Gastroesophageal sphincter (tissue), 4 donors: ENCODE data around the gene GAL3ST3. TPM values are rescaled to one million over a fixed set of nuclear protein-coding genes. Genes with fewer than 3 reads are reported as not detected.
"Not testable (repeated sequence)": the region's sequence is repeated elsewhere in the genome, so short reads cannot be mapped to it uniquely, and the experiment has no call there.

Experiments
- ATAC-seq: fragments of 150-250 bp; one replicate; pipeline ENCODE4 v1.9.1; 2016; ENCODE audit warnings: mild to moderate bottlenecking, moderate library complexity
- H3K27ac ChIP-seq, 4 donors: fragments of 200-600 bp; sonication (generic) in 3 of 4; 1 replicate in 3 of 4; 2 replicates in 1 of 4; pipeline ENCODE4 v1.5.1; 2016 to 2019
- H3K27me3 ChIP-seq: fragments of 200-600 bp; sonication (generic); one replicate; pipeline ENCODE4 v1.5.1; 2019
- H3K36me3 ChIP-seq, 2 donors: fragments of 200-600 bp; sonication (generic); one replicate each; pipeline ENCODE4 v1.5.1; 2019; ENCODE audit warnings: control low read depth in 1 of 2
- H3K4me1 ChIP-seq, 3 donors: fragments of 200-600 bp; sonication (generic); 1 replicate in 2 of 3; 2 replicates in 1 of 3; pipeline ENCODE4 v1.5.1; 2016 to 2019; ENCODE audit warnings: control low read depth in 2 of 3
- H3K4me3 ChIP-seq, 2 donors: fragments of 200-600 bp; sonication (generic); one replicate each; pipeline ENCODE4 v1.5.1; 2019; ENCODE audit warnings: mild to moderate bottlenecking in 1 of 2, moderate library complexity in 1 of 2
- H3K9me3 ChIP-seq, 3 donors: fragments of 200-600 bp; sonication (generic); one replicate each; pipeline ENCODE4 v1.5.1; 2017 to 2019; ENCODE audit warnings: control low read depth in 2 of 3
- EP300 ChIP-seq: sonication (generic); formaldehyde crosslinking; IDR thresholded peaks from one replicate; pipeline ENCODE4 v1.6.1; 2017; ENCODE audit warnings: antibody characterized with exemption, mild to moderate bottlenecking
- POLR2A ChIP-seq, 2 donors: fragments of 450-650 bp; IDR thresholded peaks; one replicate each; pipeline ENCODE4 v1.6.1; 2017; ENCODE audit warnings: antibody characterized with exemption in 2 of 2, mild to moderate bottlenecking in 2 of 2, moderate library complexity in 1 of 2
- POLR2AphosphoS5 ChIP-seq: sonication (generic); formaldehyde crosslinking; IDR thresholded peaks from one replicate; pipeline ENCODE4 v1.6.1; 2017; ENCODE audit warnings: antibody characterized with exemption
- WGBS, 2 donors: methylation state at CpG; one replicate each; pipeline ENCODE4 v1.1.5; 2018; ENCODE audit warnings: low coverage in 1 of 2; 5-methylcytosine and 5-hydroxymethylcytosine counted together
- total RNA-seq, 4 donors: library from RNA; depleted of rRNA; stranded (reverse); fragments of >200 nt; gene quantifications; one replicate each; pipeline ENCODE4 v1.1.0, GENCODE V29; 2016
- TF ChIP-seq, protein P1 (sequence below), 4 experiments: fragments of 200-600 bp in 2 of 4; fragments of 450-650 bp in 2 of 4; sonication (generic) in 1 of 4; IDR thresholded peaks; one replicate each; pipeline ENCODE4 v1.5.1; 2017 to 2019; ENCODE audit warnings: antibody characterized with exemption in 4 of 4, mild to moderate bottlenecking in 2 of 4, moderate library complexity in 2 of 4

GAL3ST3 gene
- total RNA-seq, 4 donors from 2014 or later: 1.2 to 7.8 (median 2.2) TPM

DNA sequence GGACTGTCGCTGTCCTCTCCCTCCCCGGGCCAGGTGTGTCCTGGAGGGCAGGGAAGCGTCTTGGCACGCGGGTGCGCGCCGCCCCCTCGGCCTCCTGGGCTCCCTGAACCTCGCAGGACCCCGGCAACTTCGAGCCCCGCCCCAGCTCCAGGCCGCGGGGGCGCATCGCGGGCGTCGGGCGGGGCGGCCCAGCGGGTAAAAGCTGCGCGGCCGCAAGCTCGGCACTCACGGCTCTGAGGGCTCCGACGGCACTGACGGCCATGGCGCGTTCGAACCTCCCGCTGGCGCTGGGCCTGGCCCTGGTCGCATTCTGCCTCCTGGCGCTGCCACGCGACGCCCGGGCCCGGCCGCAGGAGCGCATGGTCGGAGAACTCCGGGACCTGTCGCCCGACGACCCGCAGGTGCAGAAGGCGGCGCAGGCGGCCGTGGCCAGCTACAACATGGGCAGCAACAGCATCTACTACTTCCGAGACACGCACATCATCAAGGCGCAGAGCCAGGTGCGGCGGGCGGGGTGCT, 37.1 kb downstream of the GAL3ST3 start, which contains the start of gene CST6:
TSS of gene CST6 (plus strand) at position 224 of the 519 bp plus-strand sequence. CDS start at position 261, 37 bp downstream.
- TF ChIP-seq POLR2A (IDR thresholded peaks at IDR 0.05) (no peak), POLR2AphosphoS5 (no peak), EP300 (no peak)
- TF ChIP-seq, protein P1, sequence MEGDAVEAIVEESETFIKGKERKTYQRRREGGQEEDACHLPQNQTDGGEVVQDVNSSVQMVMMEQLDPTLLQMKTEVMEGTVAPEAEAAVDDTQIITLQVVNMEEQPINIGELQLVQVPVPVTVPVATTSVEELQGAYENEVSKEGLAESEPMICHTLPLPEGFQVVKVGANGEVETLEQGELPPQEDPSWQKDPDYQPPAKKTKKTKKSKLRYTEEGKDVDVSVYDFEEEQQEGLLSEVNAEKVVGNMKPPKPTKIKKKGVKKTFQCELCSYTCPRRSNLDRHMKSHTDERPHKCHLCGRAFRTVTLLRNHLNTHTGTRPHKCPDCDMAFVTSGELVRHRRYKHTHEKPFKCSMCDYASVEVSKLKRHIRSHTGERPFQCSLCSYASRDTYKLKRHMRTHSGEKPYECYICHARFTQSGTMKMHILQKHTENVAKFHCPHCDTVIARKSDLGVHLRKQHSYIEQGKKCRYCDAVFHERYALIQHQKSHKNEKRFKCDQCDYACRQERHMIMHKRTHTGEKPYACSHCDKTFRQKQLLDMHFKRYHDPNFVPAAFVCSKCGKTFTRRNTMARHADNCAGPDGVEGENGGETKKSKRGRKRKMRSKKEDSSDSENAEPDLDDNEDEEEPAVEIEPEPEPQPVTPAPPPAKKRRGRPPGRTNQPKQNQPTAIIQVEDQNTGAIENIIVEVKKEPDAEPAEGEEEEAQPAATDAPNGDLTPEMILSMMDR (IDR thresholded peaks at IDR 0.05): no peak

DNA sequence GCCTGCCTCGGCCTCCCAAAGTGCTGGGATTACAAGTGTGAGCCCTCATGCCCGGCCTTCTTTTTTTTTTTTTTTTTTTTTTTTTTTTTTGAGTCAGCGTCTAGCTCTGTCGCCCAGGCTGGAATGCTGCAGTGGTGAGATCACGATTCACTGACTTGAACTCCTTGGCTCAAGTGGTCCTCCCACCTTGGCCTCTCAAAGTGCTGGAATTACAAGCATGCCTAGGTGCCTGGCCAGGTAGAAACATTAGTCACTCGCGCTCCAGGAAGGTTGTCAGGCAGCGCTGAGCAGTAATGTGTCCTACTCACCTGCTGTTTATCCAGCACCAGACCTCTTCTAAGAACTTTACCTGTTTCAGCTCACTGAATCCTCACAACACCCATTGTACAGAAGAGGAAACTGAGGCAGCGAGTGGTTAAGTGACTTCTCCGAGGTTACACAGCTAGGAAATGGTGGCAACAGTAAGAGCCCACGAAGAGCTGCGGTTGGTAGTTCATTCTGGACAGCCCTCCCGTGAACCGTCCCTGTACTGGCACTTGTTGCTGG, 37.6 kb downstream of the GAL3ST3 start:
- Histone ChIP-seq H3K36me3 (no peaks in the 10 kb centered on the region), H3K9me3 (no peaks in the 10 kb centered on the region), H3K4me3 (no peak overlapping the region), H3K4me1 (peaks cover 0 to 9% (median 0%) of the 10 kb centered on the region in 3 donors), H3K27ac (no peak overlapping the region), H3K27me3 (peaks cover 40% of the 10 kb centered on the region)
- no peak for TF ChIP-seq POLR2AphosphoS5
- no peak for TF ChIP-seq POLR2A (IDR thresholded peaks at IDR 0.05)
- TF ChIP-seq, protein P1 (IDR thresholded peaks at IDR 0.05): no peak
- TF ChIP-seq EP300: no peak
- no peak for ATAC-seq
- 33% methylated on average over 1 of the region's 14 CpGs; no CpG with 5 or more reads in 1 of the 2 donors for WGBS, 2 donors

More for the DNA sequence above, 37.1 kb downstream of the GAL3ST3 start, which contains the start of gene CST6:
- no peaks in the 10 kb centered on the region for H3K9me3 ChIP-seq
- 10% methylated on average over 6 of the region's 61 CpGs; no CpG with 5 or more reads in 1 of the 2 donors for WGBS, 2 donors
- ATAC-seq: peak; percentile 11
- H3K4me3 ChIP-seq: peak within 1 kb of the TSS in 1 of 2 donors; percentile 36
- no peaks in the 10 kb centered on the region for H3K36me3 ChIP-seq
- H3K27ac ChIP-seq: peak within 1 kb of the TSS in 1 of 4 donors; percentile 26
- peaks cover 0 to 9% (median 0%) of the 10 kb centered on the region in 3 donors for H3K4me1 ChIP-seq
- peaks cover 40% of the 10 kb centered on the region for H3K27me3 ChIP-seq

DNA sequence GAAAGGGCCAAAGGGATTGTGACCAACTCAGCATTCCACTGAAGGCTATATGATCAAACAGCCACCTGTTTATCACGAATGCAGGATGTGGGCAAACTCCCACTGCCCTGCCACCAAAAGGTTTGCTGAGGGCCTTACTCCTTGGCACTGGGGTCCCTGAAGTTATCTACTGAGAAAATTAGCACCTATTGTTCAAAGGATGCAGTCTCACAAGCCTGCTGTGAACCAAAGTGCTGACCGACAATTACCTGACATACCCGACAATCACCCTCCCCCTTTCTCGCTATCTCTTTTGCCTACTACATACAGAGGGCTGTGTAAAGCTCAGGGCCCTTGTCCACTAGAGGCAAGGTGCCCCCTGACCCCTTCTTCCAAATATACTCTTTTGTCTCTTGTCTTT, 38.9 kb downstream of the GAL3ST3 start:
- not testable (repeated sequence) for H3K36me3 ChIP-seq, H3K4me3 ChIP-seq, H3K4me1 ChIP-seq, H3K9me3 ChIP-seq, ATAC-seq, H3K27ac ChIP-seq
- peaks cover 34% of the 10 kb centered on the region for H3K27me3 ChIP-seq
- 43 to 60% methylated on average over 1 to 4 of the region's 4 CpGs for WGBS, 2 donors

DNA sequence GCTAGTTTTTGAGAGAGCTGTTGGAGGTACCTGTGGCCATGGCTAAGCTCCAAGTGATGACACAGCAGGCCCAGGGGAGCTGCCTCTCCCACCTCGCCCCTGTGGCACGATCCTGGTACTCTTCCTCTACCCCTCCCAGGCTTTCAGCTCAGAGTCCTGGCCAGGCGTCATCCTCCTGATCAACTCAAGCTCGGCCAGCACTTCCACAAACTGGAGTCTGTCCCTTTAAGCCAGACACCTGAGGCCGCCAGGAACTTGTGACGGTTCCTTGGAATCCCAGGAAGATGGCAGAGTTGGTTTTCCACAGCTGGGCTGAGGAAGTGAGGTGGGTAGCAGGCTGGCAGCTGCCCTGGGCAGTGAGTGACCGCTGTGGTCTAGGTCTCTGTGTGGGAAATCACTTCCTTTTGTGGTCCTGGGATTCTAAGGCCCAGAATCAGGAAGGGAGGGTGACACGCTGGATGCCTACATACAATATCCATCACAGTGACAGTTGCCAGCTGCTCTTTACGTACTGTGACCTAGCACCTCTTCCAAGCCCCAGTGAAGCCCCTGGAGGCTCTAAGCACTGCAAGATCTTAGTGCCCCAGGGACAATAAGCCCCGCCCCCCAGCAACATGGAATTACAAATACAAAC, 40.4 kb downstream of the GAL3ST3 start:
- H3K9me3 ChIP-seq: no peaks in the 10 kb centered on the region
- H3K4me1 ChIP-seq: peaks cover 0 to 15% (median under 1%) of the 10 kb centered on the region in 3 donors
- H3K4me3 ChIP-seq: no peak overlapping the region
- TF ChIP-seq, protein P1 (IDR thresholded peaks at IDR 0.05): no peak
- TF ChIP-seq POLR2A (IDR thresholded peaks at IDR 0.05): no peak
- TF ChIP-seq EP300: no peak
- no peak for TF ChIP-seq POLR2AphosphoS5
- H3K27ac ChIP-seq: no peak overlapping the region
- peaks cover 23% of the 10 kb centered on the region for H3K27me3 ChIP-seq
- no peak for ATAC-seq
- WGBS, 2 donors: 0 to 41% methylated on average over 1 to 3 of the region's 10 CpGs
- H3K36me3 ChIP-seq: peaks cover 0 to 23% of the 10 kb centered on the region in 2 donors

DNA sequence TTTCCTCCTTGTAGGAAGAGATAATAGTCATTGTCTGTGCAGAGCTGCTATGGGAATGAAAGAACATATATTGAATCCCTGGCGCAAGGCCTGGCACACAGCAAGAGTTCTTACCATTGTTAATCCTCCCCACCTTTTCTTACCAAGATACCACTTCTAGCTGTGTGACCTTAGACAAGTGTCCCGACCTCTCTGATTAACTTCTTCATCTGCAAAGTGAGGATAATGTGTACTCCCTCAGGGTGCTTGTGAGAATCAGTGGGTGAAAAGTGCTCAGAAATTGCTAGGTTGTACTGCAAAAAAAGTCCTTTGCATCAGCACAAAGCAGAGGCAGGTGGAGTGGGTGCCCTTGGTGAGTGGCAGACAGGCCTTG, 40.9 kb downstream of the GAL3ST3 start:
- H3K4me1 ChIP-seq: peaks cover 3 to 20% (median 6%) of the 10 kb centered on the region in 3 donors
- no peaks in the 10 kb centered on the region for H3K9me3 ChIP-seq
- H3K36me3 ChIP-seq: peaks cover 0 to 26% of the 10 kb centered on the region in 2 donors
- TF ChIP-seq EP300 (no peak), POLR2AphosphoS5 (no peak), POLR2A (IDR thresholded peaks at IDR 0.05) (no peak)
- TF ChIP-seq, protein P1 (IDR thresholded peaks at IDR 0.05): no peak
- peaks cover 18% of the 10 kb centered on the region for H3K27me3 ChIP-seq
- WGBS, 2 donors: 87 to 100% methylated on average over 1 to 2 of the region's 2 CpGs
- no peak for ATAC-seq
- no peak overlapping the region for H3K27ac ChIP-seq
- no peak overlapping the region for H3K4me3 ChIP-seq
